A549 (cell line): ENCODE data around the gene NSL1.

Experiments used
- JUN ChIP-seq, 2 experiments: fragments of >200 bp; sonication (Bioruptor Twin); formaldehyde crosslinking; IDR thresholded peaks; 2 replicates in 1 of 2; 3 replicates in 1 of 2; pipeline ENCODE4 v1.6.1; 2016 to 2017
- JUNB ChIP-seq: fragments of >200 bp; sonication (Bioruptor Twin); formaldehyde crosslinking; IDR thresholded peaks from 2 replicates; pipeline ENCODE4 v1.6.1; 2016
- POLR2A ChIP-seq: IDR thresholded peaks from 2 replicates; pipeline ENCODE4 v1.6.1; 2012; ENCODE audit warnings: mild to moderate bottlenecking, low read length
- POLR2AphosphoS2 ChIP-seq: conservative IDR thresholded peaks from 2 replicates; pipeline ENCODE4 v1.6.1; 2012; ENCODE audit warnings: low read length, improper control_type of control experiment, inconsistent platforms
- TF ChIP-seq, protein P1 (sequence below): fragments of >200 bp; sonication (Bioruptor Twin); formaldehyde crosslinking; IDR thresholded peaks from 3 replicates; pipeline ENCODE4 v1.5.1; 2016
- TF ChIP-seq, protein P2 (sequence below): fragments of 250-450 bp; sonication (Bioruptor Pico); IDR thresholded peaks from 2 replicates; pipeline ENCODE4 v1.5.0; 2020; ENCODE audit warnings: low read depth, mild to moderate bottlenecking, moderate library complexity

DNA sequence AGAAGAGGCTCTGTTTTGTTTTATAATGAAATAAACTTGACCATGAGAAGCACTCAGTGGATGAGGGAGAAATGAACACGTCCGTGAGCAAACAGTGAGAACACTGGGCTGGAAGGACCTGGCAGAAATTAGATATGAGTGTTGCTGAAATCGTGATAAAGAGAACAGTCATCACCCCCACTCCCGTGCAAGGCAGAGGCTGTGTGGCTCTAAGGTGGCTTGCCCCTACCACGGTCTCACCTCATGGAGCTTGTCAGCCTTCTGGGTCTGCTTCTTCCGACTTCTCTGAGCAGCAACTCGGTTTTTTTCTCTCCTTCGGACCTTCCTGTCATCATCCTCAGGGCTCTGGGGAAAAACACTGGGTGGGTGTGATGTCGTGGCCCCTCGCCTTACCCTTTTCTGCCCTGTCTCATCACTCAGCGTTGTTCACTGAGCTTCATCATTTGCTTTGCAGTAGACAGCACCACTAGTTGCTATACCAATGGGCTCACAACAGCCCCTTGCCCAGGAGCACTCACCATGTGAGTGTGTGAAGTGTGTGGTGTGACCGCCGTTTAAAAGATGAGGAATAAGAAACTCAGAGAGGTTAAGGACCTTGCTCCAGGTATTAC is 94.8 kb downstream of the NSL1 start:
- TF ChIP-seq, protein P1, sequence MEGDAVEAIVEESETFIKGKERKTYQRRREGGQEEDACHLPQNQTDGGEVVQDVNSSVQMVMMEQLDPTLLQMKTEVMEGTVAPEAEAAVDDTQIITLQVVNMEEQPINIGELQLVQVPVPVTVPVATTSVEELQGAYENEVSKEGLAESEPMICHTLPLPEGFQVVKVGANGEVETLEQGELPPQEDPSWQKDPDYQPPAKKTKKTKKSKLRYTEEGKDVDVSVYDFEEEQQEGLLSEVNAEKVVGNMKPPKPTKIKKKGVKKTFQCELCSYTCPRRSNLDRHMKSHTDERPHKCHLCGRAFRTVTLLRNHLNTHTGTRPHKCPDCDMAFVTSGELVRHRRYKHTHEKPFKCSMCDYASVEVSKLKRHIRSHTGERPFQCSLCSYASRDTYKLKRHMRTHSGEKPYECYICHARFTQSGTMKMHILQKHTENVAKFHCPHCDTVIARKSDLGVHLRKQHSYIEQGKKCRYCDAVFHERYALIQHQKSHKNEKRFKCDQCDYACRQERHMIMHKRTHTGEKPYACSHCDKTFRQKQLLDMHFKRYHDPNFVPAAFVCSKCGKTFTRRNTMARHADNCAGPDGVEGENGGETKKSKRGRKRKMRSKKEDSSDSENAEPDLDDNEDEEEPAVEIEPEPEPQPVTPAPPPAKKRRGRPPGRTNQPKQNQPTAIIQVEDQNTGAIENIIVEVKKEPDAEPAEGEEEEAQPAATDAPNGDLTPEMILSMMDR: no peak
- TF ChIP-seq JUNB (no peak), POLR2A (no peak), JUN (IDR thresholded peaks at IDR 0.05) (no peak), POLR2AphosphoS2 (no peak)
- TF ChIP-seq, protein P2, sequence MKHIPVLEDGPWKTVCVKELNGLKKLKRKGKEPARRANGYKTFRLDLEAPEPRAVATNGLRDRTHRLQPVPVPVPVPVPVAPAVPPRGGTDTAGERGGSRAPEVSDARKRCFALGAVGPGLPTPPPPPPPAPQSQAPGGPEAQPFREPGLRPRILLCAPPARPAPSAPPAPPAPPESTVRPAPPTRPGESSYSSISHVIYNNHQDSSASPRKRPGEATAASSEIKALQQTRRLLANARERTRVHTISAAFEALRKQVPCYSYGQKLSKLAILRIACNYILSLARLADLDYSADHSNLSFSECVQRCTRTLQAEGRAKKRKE (CRISPR knock-in tag): no peak
